HS-5 (cell line): ENCODE results near the gene CYP4A11.
"Not testable (repeated sequence)": the region's sequence is repeated elsewhere in the genome, so short reads cannot be mapped to it uniquely, and the experiment has no call there.

Experiments used
- DNase-seq: peaks from one replicate; pipeline ENCODE4 v3.0.0-alpha.2; 2012; ENCODE audit warnings: low read depth

The CYP4A11 gene

DNA sequence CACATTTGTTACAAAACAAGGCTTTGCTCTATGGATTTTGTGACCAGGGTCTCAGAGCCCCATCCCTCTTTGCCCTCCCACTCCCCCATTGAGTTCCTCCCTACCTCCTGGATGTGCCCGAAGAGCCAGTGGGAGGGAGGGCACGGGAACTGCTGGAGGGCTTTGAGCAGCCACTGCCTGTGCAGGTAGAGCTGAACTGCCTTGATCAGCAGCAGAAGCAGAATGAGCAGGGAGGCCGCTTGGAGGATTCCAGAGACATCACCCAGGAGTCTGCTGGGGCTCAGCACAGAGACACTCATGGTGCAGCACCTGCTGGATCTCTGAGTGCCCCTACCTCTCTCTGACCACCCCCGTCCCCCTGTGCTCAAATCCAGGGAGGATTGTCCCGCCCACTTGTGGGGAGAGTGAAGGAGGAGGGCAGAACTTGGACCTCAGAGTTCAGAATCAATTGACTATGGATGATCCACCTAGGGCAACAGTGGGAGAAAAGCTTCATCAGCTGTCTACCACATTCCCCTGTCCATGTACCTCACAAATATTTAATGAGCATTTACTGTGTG is at the start of gene CYP4A11:
CYP4A11 (minus strand) TSS at position 342 of the 560 bp plus-strand sequence; CDS start at position 299, 43 bp downstream.
- no peak for DNase-seq

- DNase-seq, result not testable (repeated sequence)
These were observed 49.3 kb upstream of the CYP4A11 start for GRCh38 chr1:46990541-46990940.

DNA sequence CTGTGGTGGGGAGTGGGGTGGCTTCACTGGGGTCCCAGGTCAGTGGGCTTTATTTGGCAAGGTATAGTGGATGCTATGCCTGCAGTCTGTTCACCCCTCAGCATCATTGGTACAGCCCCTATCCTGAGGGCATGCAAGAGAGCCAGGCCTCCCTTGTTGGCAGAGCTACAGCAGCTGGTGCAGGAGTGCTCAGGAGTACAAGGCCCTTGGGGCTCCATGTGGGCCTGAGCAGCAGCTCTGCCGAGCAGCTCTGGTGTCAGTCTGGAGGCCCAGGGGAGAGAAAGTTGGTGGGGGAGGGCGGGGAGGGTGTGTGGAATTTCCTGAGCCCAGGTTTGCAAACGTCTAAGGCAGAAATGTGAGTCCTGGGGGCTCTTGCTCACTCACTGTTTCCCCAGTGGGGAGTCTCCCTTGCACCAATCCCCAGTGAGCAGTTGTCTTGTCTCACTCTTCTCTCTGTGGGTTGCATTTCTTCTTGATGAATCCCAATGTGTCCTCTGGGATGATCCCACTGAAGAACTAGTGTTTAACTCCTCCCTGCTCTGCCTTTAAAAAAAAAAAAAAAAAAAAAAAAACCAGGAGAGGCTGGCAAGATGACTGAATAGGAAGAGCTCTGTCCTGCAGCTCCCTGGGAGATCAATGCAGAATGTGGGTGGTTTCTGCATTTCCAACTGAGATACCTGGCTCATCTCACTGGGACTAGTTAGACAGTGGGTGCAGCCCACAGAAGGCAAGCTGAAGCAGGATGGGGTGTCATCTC is 42.7 kb upstream of the CYP4A11 start:
- DNase-seq, result no peak

DNA sequence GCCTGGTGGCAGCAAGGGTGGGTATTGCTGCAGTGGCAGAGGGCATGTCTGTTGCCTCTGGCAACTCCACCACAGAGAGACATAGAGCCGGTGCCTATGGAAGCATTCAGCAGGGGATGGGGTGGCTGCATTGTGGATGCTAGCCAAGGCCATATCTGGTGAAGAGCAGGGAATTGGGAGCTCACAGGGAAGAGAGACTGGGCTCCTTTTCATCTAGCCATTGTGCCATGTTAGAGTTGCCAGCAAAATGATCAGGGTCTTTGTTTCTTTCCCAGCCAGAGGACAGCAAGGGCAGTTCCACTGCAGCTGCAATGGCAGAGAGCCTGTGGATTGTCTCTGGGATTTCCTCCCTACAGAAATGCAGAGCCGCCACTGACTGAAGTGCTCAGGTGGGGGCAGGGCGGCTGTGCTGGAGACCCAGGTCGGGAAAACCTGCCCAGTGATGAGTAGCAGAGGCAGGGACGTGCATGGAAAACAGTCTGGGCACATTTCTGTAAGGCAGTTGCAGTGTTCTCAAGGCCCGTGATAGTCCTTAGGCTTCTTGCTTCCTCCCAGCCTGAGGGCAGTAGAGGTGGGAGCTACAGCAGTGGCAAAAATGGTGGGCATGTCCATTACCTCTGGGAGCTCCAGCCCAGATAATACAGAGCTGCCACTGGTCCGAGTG is 42.0 kb upstream of the CYP4A11 start:
- DNase-seq, result no peak

- DNase-seq, result no peak
These were observed 27.8 kb upstream of the CYP4A11 start for GRCh38 chr1:46969014-46969619.

DNA sequence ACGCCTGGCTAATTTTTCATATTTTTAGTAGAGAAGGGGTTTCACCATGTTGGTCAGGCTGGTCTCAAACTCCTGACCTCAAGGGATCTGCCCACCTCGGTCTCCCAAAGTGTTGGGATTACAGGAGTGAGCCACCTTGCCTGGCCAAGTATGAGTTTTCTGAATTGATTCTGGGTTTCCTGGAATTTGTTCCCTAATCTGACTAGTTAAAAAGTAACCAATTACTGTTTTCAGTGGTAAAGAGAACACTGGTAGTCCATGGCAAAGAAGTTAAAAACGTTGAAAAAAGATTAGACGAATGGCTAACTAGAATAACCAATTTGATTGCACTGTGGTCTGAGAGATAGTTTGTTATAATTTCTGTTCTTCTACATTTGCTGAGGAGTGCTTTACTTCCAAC is 21.0 kb upstream of the CYP4A11 start:
- not testable (repeated sequence) for DNase-seq

DNA sequence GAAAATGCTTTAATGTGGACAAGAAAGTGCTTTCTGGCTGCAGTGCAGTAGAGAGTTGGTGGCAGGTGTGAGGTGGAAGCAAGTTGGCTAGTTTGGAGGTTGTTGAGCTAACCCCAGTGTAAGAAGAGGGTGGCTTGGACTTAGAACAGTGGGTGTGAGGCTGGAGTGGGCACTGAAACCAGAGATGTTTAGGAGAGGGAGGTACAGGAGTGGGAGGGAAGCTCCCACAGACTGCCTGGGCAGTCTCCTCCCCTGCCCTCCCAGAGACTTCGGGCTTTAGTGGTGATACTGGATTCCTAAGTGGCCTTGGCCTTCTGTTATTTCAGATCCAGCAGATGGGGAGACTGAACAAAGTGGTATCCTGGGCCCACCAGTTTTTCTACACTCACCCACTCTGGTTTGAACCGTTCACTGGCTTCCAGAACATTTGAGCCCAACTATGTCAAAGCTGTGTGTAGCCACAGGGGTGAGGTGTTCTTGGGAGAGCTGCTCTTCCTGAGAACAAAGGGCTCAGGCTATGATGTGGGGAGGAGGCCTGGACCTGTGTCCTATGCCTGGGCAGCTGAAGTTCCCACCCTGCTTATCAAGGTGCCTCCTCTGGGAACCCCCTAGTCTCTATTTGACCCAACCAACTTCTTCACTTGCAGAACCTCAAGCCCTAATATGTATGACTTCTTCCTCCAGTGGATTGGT is 19.9 kb upstream of the CYP4A11 start:
- no peak for DNase-seq

DNA sequence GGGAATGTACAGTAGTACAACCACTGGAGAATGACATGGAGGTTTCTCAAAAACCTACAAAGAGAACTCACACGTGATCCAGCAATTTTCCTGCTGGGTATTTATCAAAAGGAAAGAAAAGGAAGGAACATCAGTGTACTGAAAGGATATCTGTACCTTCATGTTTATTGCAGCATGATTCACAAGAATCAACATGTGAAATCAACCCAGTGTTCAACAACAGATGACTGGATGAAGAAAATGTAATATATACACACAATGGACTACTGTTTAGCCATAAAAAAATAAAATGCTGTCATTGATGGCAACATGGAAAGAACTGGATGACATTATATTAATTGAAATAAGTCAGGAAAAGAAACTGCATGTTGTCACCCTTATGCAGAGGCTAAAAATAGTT is 19.0 kb upstream of the CYP4A11 start:
- DNase-seq, result no peak

GRCh38 chr1:46955116-46955515 is 13.8 kb upstream of the CYP4A11 start:
- DNase-seq, result not testable (repeated sequence)

GRCh38 chr1:46953847-46954246 is 12.6 kb upstream of the CYP4A11 start:
- DNase-seq, result not testable (repeated sequence)

DNA sequence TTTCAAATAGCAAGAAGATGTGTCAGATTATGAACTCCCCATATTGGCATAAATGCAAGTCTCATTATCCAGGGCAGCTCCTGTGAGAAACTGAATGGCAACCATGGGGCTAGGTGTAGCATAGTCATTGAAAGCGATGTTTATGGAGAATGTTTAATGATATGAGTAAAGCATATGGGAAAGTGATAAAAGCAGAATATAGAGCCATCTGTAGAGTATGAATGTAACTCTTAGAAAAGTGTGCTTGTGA is 8.1 kb upstream of the CYP4A11 start:
- not testable (repeated sequence) for DNase-seq

GRCh38 chr1:46948629-46949416 is 7.5 kb upstream of the CYP4A11 start:
- DNase-seq, result no peak

GRCh38 chr1:46947706-46948105 is 6.4 kb upstream of the CYP4A11 start:
- DNase-seq, result not testable (repeated sequence)

DNA sequence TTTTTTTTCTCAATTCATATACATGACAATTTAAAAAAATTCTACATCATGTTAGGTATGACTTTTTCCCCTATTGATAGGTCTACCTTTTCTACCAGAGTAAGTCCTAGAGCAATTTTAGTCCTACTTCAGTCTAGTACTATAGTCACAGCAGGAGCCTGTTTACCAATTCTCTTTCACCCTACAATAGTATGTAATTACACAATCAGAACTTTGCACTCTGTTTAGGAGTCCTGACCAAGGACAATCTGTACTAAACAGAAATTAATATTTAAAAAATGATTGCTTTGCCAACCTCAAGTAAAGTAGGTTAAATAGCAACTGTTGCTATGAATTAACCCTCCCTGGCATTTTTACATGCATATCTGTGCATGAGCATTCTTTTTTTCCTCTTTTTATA is 810 bp upstream of the CYP4A11 start:
- no peak for DNase-seq

GRCh38 chr1:46940307-46940706 is 969 bp downstream of the CYP4A11 start:
- no peak for DNase-seq

DNA sequence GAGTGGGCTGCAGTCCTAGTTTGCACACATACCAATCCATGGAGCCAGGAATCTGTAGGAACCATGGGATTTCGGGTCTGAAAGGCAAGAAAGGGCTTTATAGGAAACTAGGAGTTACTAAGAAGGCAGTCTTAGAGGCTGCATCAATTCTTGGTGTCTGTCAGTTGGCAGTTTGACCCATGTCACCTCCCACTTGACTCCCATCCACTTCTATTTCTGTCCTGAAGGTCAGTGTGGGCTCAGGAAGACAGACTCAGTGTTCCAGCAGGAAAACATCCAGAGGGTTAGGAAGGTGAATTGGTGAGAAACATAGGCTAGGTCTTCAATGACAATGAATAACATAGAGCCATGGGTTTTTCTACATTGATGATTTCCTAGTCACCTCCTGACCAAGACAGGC is 4.0 kb downstream of the CYP4A11 start:
- no peak for DNase-seq

- DNase-seq, result no peak
These were observed 4.5 kb downstream of the CYP4A11 start for GRCh38 chr1:46936788-46937187.

DNA sequence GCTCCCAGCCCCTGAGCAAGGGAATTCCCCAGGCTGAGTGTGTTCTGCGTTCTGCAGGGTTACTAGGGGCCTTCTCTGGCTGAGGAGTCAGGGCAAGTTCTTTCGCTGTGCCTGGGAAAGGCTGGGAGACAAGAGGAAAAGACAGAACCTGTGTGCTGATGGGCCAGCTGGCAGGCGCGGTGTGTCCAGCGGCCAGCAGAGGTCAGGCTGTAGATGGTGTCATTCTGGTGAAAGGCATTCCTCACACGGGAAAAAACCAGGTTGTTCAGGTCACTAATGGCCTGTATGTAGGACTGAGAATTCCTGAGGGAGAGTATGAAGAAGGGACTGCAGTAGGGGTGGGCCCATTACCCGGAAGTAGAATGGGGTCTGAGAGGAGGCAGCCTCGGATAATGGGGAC is 6.4 kb downstream of the CYP4A11 start:
- DNase-seq, result not testable (repeated sequence)

GRCh38 chr1:46932020-46932419 is 9.3 kb downstream of the CYP4A11 start:
- DNase-seq, result not testable (repeated sequence)

- no peak for DNase-seq
These were observed 10.1 kb downstream of the CYP4A11 start for GRCh38 chr1:46931151-46931550.

- DNase-seq, result no peak
These were observed 13.9 kb downstream of the CYP4A11 start for GRCh38 chr1:46927249-46927835.
